Cardiac septum (tissue), 1 donor: ENCODE results near the gene BICD1. TPM values are rescaled to one million over a fixed set of nuclear protein-coding genes. Genes with fewer than 3 reads are reported as not detected.

Source experiments
- DNase-seq: peaks from one replicate; pipeline ENCODE4 v3.0.0-alpha.2; 2020; ENCODE audit warnings: low spot score
- intact Hi-C: fragments of 100-400 bp; cut with DNase I; formaldehyde crosslinking; loops from one replicate; pipeline ENCODE4 v1.14.0; 2022
- long read RNA-seq: library from polyadenylated mRNA; unstranded; transcript quantifications from one replicate; pipeline ENCODE4 v2.0.0, GENCODE V29; 2021
- total RNA-seq: library from RNA; stranded (reverse); fragmentation: NEBNext Ultra II Directional; extraction: Animal tissue kit (Norgen Biotek cat#: 25700); gene quantifications from one replicate; pipeline ENCODE4 v1.2.1, GENCODE V29; 2021
- donor health status: DM: no; HTN: no; CAD: no.

BICD1 gene
- total RNA-seq = 19.8 TPM
- long read RNA-seq, full-length matches to known transcripts = 4 of 16 reads
- long read RNA-seq, partial matches to known transcripts = 6 of 16 reads
- long read RNA-seq, other reads (novel, unspliced or antisense) = 6 of 16 reads

GRCh38 chr12:32106517-32107358 is at the start of gene BICD1:
Gene BICD1, plus strand, starts transcription at chr12:32106847. Its CDS starts 485 bp downstream, at chr12:32107332.
- peak; percentile 95 for DNase-seq
- intact Hi-C loops = loop anchor here (5.0 to 10.0 kb wide), 3 partner anchors 149 to 461 kb away; partner anchors contain the start of gene RESF1

GRCh38 chr12:32061033-32061432 is 45.6 kb upstream of the BICD1 start:
- intact Hi-C loops = loop anchor here (5.0 to 10.0 kb wide), 2 partner anchors 241 to 376 kb away; no protein-coding TSS in a partner anchor
- DNase-seq = no peak

GRCh38 chr12:32062881-32063280 is 43.8 kb upstream of the BICD1 start:
- DNase-seq = no peak
- intact Hi-C loops = loop anchor here (5.0 to 10.0 kb wide), 2 partner anchors 239 to 378 kb away; no protein-coding TSS in a partner anchor

GRCh38 chr12:32063796-32064195 is 42.9 kb upstream of the BICD1 start:
- DNase-seq = no peak
- intact Hi-C loops = loop anchor here (5.0 to 10.0 kb wide), 2 partner anchors 239 to 379 kb away; no protein-coding TSS in a partner anchor

- intact Hi-C loops = loop anchor here (10.0 kb wide), 1 partner anchor 381 kb away; no protein-coding TSS in a partner anchor
Measured at GRCh38 chr12:32066206-32066605, 40.4 kb upstream of the BICD1 start.

GRCh38 chr12:32069071-32069470 is 37.6 kb upstream of the BICD1 start:
- intact Hi-C loops = loop anchor here (10.0 kb wide), 1 partner anchor 384 kb away; no protein-coding TSS in a partner anchor
- DNase-seq = no peak

More at GRCh38 chr12:32066206-32066605, 40.4 kb upstream of the BICD1 start:
- DNase-seq = no peak

GRCh38 chr12:32069731-32070130 is 36.9 kb upstream of the BICD1 start:
- intact Hi-C loops = loop anchor here (10.0 kb wide), 1 partner anchor 385 kb away; no protein-coding TSS in a partner anchor
- no peak for DNase-seq

- no peak for DNase-seq
- intact Hi-C loops = no loop called here
Measured at GRCh38 chr12:32070370-32070769, 36.3 kb upstream of the BICD1 start.

- DNase-seq = no peak
- intact Hi-C loops = no loop called here
Measured at GRCh38 chr12:32072102-32072501, 34.5 kb upstream of the BICD1 start.

GRCh38 chr12:32074432-32074831 is 32.2 kb upstream of the BICD1 start:
- intact Hi-C loops = no loop called here
- no peak for DNase-seq

GRCh38 chr12:32076941-32077340 is 29.7 kb upstream of the BICD1 start:
- intact Hi-C loops = no loop called here
- DNase-seq = no peak

- intact Hi-C loops = no loop called here
- DNase-seq = no peak
Measured at GRCh38 chr12:32080435-32080834, 26.2 kb upstream of the BICD1 start.

GRCh38 chr12:32083489-32083888 is 23.2 kb upstream of the BICD1 start:
- intact Hi-C loops = no loop called here

GRCh38 chr12:32084017-32084688 is 22.5 kb upstream of the BICD1 start:
- intact Hi-C loops = no loop called here

More at GRCh38 chr12:32083489-32083888, 23.2 kb upstream of the BICD1 start:
- DNase-seq = no peak

GRCh38 chr12:32084753-32085152 is 21.9 kb upstream of the BICD1 start:
- intact Hi-C loops = no loop called here
- no peak for DNase-seq

More at GRCh38 chr12:32084017-32084688, 22.5 kb upstream of the BICD1 start:
- no peak for DNase-seq

- no peak for DNase-seq
- intact Hi-C loops = no loop called here
Measured at GRCh38 chr12:32087306-32087705, 19.3 kb upstream of the BICD1 start.

- DNase-seq = no peak
- intact Hi-C loops = no loop called here
Measured at GRCh38 chr12:32089156-32089555, 17.5 kb upstream of the BICD1 start.

- no peak for DNase-seq
- intact Hi-C loops = no loop called here
Measured at GRCh38 chr12:32089586-32089985, 17.1 kb upstream of the BICD1 start.

- intact Hi-C loops = no loop called here
- no peak for DNase-seq
Measured at GRCh38 chr12:32091696-32092095, 15.0 kb upstream of the BICD1 start.

- DNase-seq = no peak
- intact Hi-C loops = no loop called here
Measured at GRCh38 chr12:32098112-32098511, 8.5 kb upstream of the BICD1 start.
